ENCODE data around the gene MRPL55.
"Not testable (repeated sequence)": the region's sequence is repeated elsewhere in the genome, so short reads cannot be mapped to it uniquely, and the experiment has no call there.

DNA sequence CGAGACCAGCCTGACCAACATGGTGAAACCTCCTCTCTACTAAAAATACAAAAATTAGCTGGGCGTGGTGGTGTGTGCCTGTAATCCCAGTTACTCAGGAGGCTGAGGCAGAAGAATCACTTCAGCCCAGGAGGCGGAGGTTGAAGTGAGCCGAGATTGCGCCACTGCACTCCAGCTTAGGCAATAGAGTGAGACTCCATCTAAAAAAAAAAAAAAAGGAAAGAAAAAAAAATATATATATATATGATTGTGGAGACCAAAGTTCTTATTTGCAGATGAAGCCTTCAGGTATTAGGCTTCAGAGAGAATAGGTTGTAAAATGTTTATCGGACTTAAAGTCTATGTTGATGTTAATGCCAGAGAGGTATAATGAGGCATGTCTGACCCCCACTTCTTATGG lies 2.2 kb upstream of the MRPL55 start:
- TF ChIP-seq EZH2 (IDR thresholded peaks at IDR 0.05; ENCODE audit: borderline replicate concordance, low read length); CTCF (conservative IDR thresholded peaks at IDR 0.05 in 1 of 2, IDR thresholded peaks at IDR 0.05 in 1 of 2; ENCODE audit: extremely low read depth in 1 of 2, insufficient read depth in 1 of 2, low read depth in 1 of 2, low read length in 2 of 2): not testable (repeated sequence)
